ENCODE data around the gene FUZ.

DNA sequence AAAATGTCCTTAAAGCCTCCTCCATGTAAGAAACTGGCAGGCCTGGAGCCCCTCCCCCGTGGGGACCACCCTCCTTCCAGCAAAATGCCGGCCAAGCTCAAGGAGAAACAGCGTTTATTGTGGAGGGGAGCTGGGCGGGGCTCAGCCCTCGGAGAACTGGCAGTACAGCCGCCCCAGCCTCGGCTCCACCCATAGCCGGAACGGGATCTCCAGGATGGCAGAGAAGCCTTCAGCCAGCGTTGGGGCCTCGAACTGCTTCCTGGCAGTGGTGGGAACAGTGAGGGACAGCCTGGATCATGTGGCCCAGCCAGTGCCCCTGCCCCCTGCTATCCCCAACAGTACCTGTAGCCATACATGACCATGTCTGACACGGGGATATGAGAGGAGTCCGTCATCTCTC is 48.0 kb upstream of the FUZ start:
- TF ChIP-seq EZH2 (IDR thresholded peaks at IDR 0.05; ENCODE audit: borderline replicate concordance, low read length) = no peak
- TF ChIP-seq, protein P1, sequence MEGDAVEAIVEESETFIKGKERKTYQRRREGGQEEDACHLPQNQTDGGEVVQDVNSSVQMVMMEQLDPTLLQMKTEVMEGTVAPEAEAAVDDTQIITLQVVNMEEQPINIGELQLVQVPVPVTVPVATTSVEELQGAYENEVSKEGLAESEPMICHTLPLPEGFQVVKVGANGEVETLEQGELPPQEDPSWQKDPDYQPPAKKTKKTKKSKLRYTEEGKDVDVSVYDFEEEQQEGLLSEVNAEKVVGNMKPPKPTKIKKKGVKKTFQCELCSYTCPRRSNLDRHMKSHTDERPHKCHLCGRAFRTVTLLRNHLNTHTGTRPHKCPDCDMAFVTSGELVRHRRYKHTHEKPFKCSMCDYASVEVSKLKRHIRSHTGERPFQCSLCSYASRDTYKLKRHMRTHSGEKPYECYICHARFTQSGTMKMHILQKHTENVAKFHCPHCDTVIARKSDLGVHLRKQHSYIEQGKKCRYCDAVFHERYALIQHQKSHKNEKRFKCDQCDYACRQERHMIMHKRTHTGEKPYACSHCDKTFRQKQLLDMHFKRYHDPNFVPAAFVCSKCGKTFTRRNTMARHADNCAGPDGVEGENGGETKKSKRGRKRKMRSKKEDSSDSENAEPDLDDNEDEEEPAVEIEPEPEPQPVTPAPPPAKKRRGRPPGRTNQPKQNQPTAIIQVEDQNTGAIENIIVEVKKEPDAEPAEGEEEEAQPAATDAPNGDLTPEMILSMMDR (IDR thresholded peaks at IDR 0.05; ENCODE audit: low read length) = no peak

Measured in OCI-LY1 (cell line).